HL-60 (cell line): Measurements from ENCODE around the gene SMAD6.

Experiments
- DNase-seq, 2 experiments: peaks; one replicate each; pipeline ENCODE4 v3.0.0-alpha.2; 2010 to 2020; ENCODE audit warnings: low read depth in 1 of 2, low spot score in 1 of 2
- H3K27ac ChIP-seq: fragments of 250-450 bp; sonication (Bioruptor Pico); replicated peaks from 2 replicates; pipeline ENCODE4 v1.5.1; 2020; ENCODE audit warnings: mild to moderate bottlenecking, moderate library complexity
- H3K27me3 ChIP-seq: fragments of 250-450 bp; sonication (Bioruptor Pico); 2 replicates; pipeline ENCODE4 v1.5.1; 2021; ENCODE audit warnings: mild to moderate bottlenecking, moderate library complexity; ENCODE audit not compliant: insufficient read depth, poor library complexity, severe bottlenecking
- H3K4me3 ChIP-seq: replicated peaks from 2 replicates; pipeline ENCODE4 v1.5.1; 2011; ENCODE audit warnings: mild to moderate bottlenecking, control low read depth, low read length; ENCODE audit not compliant: insufficient read depth
- GABPA ChIP-seq: IDR thresholded peaks from 2 replicates; pipeline ENCODE4 v1.6.1; 2012; ENCODE audit warnings: low read depth
- POLR2AphosphoS5 ChIP-seq: IDR thresholded peaks from 2 replicates; pipeline ENCODE4 v1.6.1; 2012; ENCODE audit warnings: low read depth
- SPI1 ChIP-seq: IDR thresholded peaks from 2 replicates; pipeline ENCODE4 v1.6.1; 2012; ENCODE audit warnings: low read depth, mild to moderate bottlenecking, borderline replicate concordance
- TF ChIP-seq, protein P1 (sequence below): IDR thresholded peaks from one replicate; pipeline ENCODE4 v1.5.1; 2011; ENCODE audit warnings: low read length, control low read depth, inconsistent platforms; ENCODE audit not compliant: insufficient read depth
- TF ChIP-seq, protein P2 (sequence below): IDR thresholded peaks from 2 replicates; pipeline ENCODE4 v1.6.1; 2012; ENCODE audit warnings: low read depth; ENCODE audit not compliant: insufficient replicate concordance

SMAD6 gene

DNA sequence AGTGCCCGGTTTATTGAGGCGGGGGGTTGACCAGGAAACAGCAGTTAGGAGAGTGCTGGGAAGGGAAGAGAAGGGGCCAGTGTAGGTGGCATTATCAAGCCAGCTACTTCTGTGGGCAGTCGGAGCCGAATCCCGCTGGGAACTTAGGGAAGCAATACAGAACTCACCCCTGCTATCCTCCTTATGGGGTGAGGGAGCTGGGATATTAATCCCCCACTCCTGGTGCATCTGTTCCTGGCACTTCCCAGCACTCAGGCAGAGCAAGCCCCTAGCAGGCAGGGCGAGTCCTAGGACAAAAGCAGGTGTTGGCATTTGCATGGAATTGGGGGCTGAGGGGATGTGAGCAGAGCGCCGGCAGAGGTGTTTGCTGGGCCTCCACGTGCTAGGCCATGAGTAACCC is 48.6 kb downstream of the SMAD6 start:
- H3K27ac ChIP-seq: no peak overlapping the region
- TF ChIP-seq GABPA: no peak
- no peak for DNase-seq
- H3K27me3 ChIP-seq: no peaks in the 10 kb centered on the region
- no peak overlapping the region for H3K4me3 ChIP-seq

DNA sequence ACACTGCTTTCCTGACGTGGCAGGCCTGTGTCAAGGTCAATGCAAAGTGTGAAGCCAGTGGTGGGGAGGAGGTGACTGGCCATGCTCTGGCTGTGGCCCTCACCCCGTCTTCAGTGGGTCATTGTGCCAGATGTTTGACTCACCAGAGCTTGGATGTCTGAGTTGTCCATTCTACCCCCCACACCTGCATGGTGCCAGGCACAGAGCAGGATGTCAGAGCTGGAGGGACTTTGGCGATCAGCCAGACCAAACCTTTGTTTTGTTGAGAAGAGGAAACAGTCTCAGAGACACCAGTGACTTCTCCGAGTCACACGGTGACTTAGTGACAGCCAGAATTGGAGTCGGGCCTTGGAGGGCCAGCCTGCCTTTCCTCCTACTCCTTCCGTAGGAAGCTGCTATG is 49.5 kb downstream of the SMAD6 start:
- Histone ChIP-seq H3K27me3 (no peaks in the 10 kb centered on the region), H3K27ac (no peak overlapping the region), H3K4me3 (no peak overlapping the region)
- TF ChIP-seq, protein P1, sequence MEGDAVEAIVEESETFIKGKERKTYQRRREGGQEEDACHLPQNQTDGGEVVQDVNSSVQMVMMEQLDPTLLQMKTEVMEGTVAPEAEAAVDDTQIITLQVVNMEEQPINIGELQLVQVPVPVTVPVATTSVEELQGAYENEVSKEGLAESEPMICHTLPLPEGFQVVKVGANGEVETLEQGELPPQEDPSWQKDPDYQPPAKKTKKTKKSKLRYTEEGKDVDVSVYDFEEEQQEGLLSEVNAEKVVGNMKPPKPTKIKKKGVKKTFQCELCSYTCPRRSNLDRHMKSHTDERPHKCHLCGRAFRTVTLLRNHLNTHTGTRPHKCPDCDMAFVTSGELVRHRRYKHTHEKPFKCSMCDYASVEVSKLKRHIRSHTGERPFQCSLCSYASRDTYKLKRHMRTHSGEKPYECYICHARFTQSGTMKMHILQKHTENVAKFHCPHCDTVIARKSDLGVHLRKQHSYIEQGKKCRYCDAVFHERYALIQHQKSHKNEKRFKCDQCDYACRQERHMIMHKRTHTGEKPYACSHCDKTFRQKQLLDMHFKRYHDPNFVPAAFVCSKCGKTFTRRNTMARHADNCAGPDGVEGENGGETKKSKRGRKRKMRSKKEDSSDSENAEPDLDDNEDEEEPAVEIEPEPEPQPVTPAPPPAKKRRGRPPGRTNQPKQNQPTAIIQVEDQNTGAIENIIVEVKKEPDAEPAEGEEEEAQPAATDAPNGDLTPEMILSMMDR: no peak
- no peak for TF ChIP-seq SPI1
- TF ChIP-seq POLR2AphosphoS5: no peak
- TF ChIP-seq, protein P2, sequence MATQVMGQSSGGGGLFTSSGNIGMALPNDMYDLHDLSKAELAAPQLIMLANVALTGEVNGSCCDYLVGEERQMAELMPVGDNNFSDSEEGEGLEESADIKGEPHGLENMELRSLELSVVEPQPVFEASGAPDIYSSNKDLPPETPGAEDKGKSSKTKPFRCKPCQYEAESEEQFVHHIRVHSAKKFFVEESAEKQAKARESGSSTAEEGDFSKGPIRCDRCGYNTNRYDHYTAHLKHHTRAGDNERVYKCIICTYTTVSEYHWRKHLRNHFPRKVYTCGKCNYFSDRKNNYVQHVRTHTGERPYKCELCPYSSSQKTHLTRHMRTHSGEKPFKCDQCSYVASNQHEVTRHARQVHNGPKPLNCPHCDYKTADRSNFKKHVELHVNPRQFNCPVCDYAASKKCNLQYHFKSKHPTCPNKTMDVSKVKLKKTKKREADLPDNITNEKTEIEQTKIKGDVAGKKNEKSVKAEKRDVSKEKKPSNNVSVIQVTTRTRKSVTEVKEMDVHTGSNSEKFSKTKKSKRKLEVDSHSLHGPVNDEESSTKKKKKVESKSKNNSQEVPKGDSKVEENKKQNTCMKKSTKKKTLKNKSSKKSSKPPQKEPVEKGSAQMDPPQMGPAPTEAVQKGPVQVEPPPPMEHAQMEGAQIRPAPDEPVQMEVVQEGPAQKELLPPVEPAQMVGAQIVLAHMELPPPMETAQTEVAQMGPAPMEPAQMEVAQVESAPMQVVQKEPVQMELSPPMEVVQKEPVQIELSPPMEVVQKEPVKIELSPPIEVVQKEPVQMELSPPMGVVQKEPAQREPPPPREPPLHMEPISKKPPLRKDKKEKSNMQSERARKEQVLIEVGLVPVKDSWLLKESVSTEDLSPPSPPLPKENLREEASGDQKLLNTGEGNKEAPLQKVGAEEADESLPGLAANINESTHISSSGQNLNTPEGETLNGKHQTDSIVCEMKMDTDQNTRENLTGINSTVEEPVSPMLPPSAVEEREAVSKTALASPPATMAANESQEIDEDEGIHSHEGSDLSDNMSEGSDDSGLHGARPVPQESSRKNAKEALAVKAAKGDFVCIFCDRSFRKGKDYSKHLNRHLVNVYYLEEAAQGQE: no peak
- TF ChIP-seq GABPA: no peak
- peak in 1 of 2 experiments; percentile 26 for DNase-seq

DNA sequence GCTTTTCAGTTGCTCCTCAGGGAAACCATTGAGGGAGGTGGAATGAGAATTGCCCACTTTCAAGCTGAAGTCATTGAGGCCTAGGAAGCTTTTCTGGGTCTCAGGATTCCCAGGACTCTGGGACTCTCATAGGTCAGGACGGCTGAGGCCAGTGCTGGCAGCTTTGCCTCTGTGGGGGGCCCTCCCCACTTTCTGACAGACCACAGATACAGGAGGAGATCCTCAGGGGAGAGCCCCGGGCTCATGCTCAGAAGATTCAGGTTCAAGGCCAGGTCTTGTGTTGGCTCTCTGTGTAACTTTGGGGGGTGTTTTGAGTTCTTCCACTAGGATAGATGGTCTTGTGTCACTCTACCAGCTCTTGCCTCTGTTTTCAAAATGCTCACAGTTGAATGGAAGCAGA is 50.0 kb downstream of the SMAD6 start:
- H3K4me3 ChIP-seq: no peak overlapping the region
- TF ChIP-seq SPI1: no peak
- TF ChIP-seq POLR2AphosphoS5: no peak
- TF ChIP-seq GABPA: no peak
- H3K27me3 ChIP-seq: no peaks in the 10 kb centered on the region
- no peak overlapping the region for H3K27ac ChIP-seq
- DNase-seq: no peak

DNA sequence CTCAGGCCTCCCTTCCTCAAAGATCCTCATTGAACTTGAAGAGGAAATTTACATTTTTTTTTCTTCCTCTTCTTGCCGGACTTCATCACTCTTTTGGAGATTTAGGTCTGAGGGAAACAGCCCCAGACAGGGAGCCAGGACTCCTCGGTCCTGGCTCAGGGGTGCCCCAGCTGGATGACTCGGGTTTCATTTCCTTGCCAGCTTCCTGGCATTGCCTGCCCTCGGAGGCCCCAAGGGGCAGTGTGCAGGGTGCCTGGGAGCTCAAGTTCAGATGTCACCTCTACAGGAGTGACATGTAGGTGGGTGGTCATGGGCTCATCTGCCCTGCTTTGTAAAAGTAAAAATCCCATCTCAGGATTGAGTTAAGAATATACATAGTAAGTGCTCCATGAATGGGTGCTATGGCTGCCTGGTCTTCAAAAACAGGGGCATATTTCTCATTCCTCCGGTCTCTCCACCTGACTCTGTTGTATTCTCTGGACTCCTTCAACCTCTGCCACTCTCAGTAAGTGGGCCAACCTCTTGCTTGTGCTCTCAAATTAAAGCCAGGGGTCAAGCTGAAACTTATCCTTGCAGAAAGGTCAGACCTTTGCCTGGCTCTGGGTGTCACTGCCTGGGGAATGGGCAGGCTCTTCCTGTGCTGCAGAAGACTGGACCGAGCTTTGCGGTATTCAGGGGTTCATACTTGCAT is 51.8 kb downstream of the SMAD6 start:
- Histone ChIP-seq H3K4me3 (no peak overlapping the region), H3K27me3 (no peaks in the 10 kb centered on the region), H3K27ac (no peak overlapping the region)
- no peak for TF ChIP-seq SPI1
- no peak for TF ChIP-seq POLR2AphosphoS5
- TF ChIP-seq, protein P1: no peak
- TF ChIP-seq, protein P2: no peak
- no peak for TF ChIP-seq GABPA
- no peak for DNase-seq

DNA sequence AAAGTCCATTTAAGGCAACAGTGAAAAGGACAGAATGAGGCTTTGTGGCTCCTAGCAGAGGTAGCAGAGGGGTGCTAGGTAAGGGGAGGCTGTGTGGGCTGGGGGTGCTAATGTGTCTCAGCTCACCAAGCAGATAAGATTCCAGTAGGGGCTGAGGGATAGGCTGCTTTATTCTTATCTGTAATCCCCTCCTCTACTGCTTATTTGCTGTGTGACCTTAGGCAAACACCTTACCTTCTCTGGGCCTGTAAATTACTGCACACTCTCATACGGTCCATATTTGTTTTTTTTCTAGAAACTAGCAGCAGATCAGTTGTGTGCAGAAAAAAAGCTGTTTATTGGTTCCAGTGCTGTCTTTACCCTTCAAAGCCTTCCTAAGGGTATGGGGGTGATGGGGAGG is 52.8 kb downstream of the SMAD6 start:
- no peak overlapping the region for H3K4me3 ChIP-seq
- DNase-seq: no peak
- no peaks in the 10 kb centered on the region for H3K27me3 ChIP-seq
- no peak overlapping the region for H3K27ac ChIP-seq
- TF ChIP-seq, protein P1: no peak
- TF ChIP-seq, protein P2: no peak
- TF ChIP-seq GABPA: no peak
- no peak for TF ChIP-seq SPI1
- TF ChIP-seq POLR2AphosphoS5: no peak
